K562 (cell line): ENCODE results near the gene UQCRC2. TPM values are rescaled to one million over a fixed set of nuclear protein-coding genes. Genes with fewer than 3 reads are reported as not detected.

Experiments
- ATAC-seq: fragments of 200-7000 bp; cut with Tn5 transposase; 3 replicates; pipeline ENCODE4 v1.9.1; 2020; ENCODE audit warnings: moderate library complexity
- BruUV-seq: library from RNA; stranded (reverse); fragments of 400-500 nt; replicated peaks from 2 replicates; lab custom pipeline; 2021; lab: Mats Ljungman, UMichigan
- CTCF ChIA-PET: fragments of 300-600 bp; formaldehyde crosslinking; extraction: SDS; loops from one replicate; lab custom pipeline; 2021; ENCODE audit warnings: low intra/inter-chr PET ratio; lab: Yijun Ruan, JAX
- POLR2A ChIA-PET: fragments of 300-600, 350-650 bp; sonication (Branson Sonifier 250); formaldehyde crosslinking; extraction: SDS; loops from one replicate; lab custom pipeline; 2021; ENCODE audit warnings: antibody characterized with exemption, inconsistent platforms; lab: Yijun Ruan, JAX
- DNase-seq, 4 experiments: peaks; one replicate each; pipeline versions ENCODE4 v3.0.0 to v3.0.0-alpha.2; 2011 to 2018; ENCODE audit warnings: low spot score in 3 of 4, mixed read lengths in 3 of 4; ENCODE audit errors: extremely low read depth in 1 of 4
- FAIRE-seq: peaks from 2 replicates; lab custom pipeline; 2011; peaks lifted over from hg19 to GRCh38; lab: Jason Lieb, UNC
- H2AFZ ChIP-seq: 2 replicates; pipeline ENCODE4 v1.6.0; 2011; ENCODE audit warnings: low read depth, low read length, control low read depth, inconsistent platforms
- H3K27ac ChIP-seq: fragments of 200-600 bp; 3 replicates; pipeline ENCODE4 v1.8.0; 2011; ENCODE audit warnings: low read depth, mild to moderate bottlenecking, control low read depth, inconsistent platforms, low read length, moderate library complexity, mixed read lengths; ENCODE audit errors: extremely low read depth
- H3K27me3 ChIP-seq, 2 experiments: fragments of 300-600 bp in 1 of 2; 2 replicates in 1 of 2; 3 replicates in 1 of 2; pipeline versions ENCODE4 v1.6.0 to v1.8.0; 2011; ENCODE audit warnings: inconsistent platforms in 2 of 2, low read length in 2 of 2, mild to moderate bottlenecking in 1 of 2, mixed read lengths in 1 of 2, moderate library complexity in 1 of 2; ENCODE audit not compliant: control insufficient read depth in 2 of 2, insufficient read depth in 2 of 2
- H3K36me3 ChIP-seq: fragments of 300-600 bp; 3 replicates; pipeline ENCODE4 v1.8.0; 2011; ENCODE audit warnings: mild to moderate bottlenecking, low read length, inconsistent platforms; ENCODE audit not compliant: control insufficient read depth, insufficient read depth
- H3K4me1 ChIP-seq, 2 experiments: fragments of 200-600 bp in 1 of 2; replicated peaks in 1 of 2; 2 replicates in 1 of 2; 3 replicates in 1 of 2; pipeline versions ENCODE4 v1.5.1 to v1.8.0; 2011; ENCODE audit warnings: inconsistent platforms in 2 of 2, low read length in 2 of 2, mild to moderate bottlenecking in 1 of 2, mixed read lengths in 1 of 2, moderate library complexity in 1 of 2; ENCODE audit not compliant: control insufficient read depth in 2 of 2, insufficient read depth in 2 of 2
- H3K4me2 ChIP-seq: 2 replicates; pipeline ENCODE4 v1.6.1; 2011; ENCODE audit warnings: low read length, control low read depth, inconsistent platforms, mixed read lengths; ENCODE audit not compliant: insufficient read depth
- H3K4me3 ChIP-seq: fragments of 200-600 bp; sonication (generic), shearing (Covaris generic); 2 replicates; pipeline ENCODE4 v1.5.1; 2016; ENCODE audit warnings: control low read depth, inconsistent platforms
- H3K79me2 ChIP-seq: fragments of 200-600 bp; 3 replicates; pipeline ENCODE4 v1.8.0; 2011; ENCODE audit warnings: low read length, inconsistent platforms; ENCODE audit not compliant: control insufficient read depth, insufficient read depth
- H3K9ac ChIP-seq, 2 experiments: 2 replicates each; pipeline versions ENCODE4 v1.6.0 to v1.6.1; 2011; ENCODE audit warnings: low read depth in 2 of 2, low read length in 2 of 2, control low read depth in 1 of 2, inconsistent platforms in 1 of 2, mild to moderate bottlenecking in 1 of 2, mixed read lengths in 1 of 2; ENCODE audit not compliant: insufficient read depth in 1 of 2
- H3K9me1 ChIP-seq: one replicate; pipeline ENCODE4 v1.6.0; 2011; ENCODE audit warnings: inconsistent platforms, mild to moderate bottlenecking, low read length, moderate library complexity; ENCODE audit not compliant: control insufficient read depth, insufficient read depth
- H3K9me3 ChIP-seq: replicated peaks from 2 replicates; pipeline ENCODE4 v1.5.1; 2011; ENCODE audit warnings: low read depth, low read length, inconsistent platforms; ENCODE audit not compliant: control insufficient read depth, insufficient read depth
- H4K20me1 ChIP-seq: replicated peaks from 2 replicates; pipeline ENCODE4 v1.6.1; 2011; ENCODE audit warnings: low read length, inconsistent platforms, mixed read lengths; ENCODE audit not compliant: control insufficient read depth, insufficient read depth
- ELK3 ChIP-seq: fragments of 450-650 bp; formaldehyde crosslinking; IDR thresholded peaks from 2 replicates; pipeline ENCODE4 v1.4.0; 2020; ENCODE audit warnings: mild to moderate bottlenecking
- GTF2E2 ChIP-seq: fragments of 200-800 bp; sonication (Bioruptor generic); IDR thresholded peaks from 2 replicates; pipeline ENCODE4 v1.6.1; 2016; ENCODE audit warnings: missing genetic modification characterization, missing compliant biosample characterization
- HBP1 ChIP-seq: fragments of 450-650 bp; formaldehyde crosslinking; IDR thresholded peaks from 2 replicates; pipeline ENCODE4 v1.4.0; 2022; ENCODE audit warnings: missing genetic modification characterization
- HOXB6 ChIP-seq: fragments of 250-450 bp; sonication (Bioruptor Pico); IDR thresholded peaks from 2 replicates; pipeline ENCODE4 v1.5.1; 2022; ENCODE audit warnings: mild to moderate bottlenecking, borderline replicate concordance
- KDM1A ChIP-seq, 2 experiments: fragments of 450-650 bp; IDR thresholded peaks; 2 replicates each; pipeline ENCODE4 v1.6.1; 2016; ENCODE audit warnings: mild to moderate bottlenecking in 2 of 2
- KLF16 ChIP-seq: IDR thresholded peaks from 2 replicates; pipeline ENCODE4 v1.6.1; 2016; ENCODE audit warnings: antibody characterized with exemption
- PHF21A ChIP-seq: fragments of 450-650 bp; IDR thresholded peaks from 2 replicates; pipeline ENCODE4 v1.6.1; 2017; ENCODE audit warnings: low read depth, borderline replicate concordance
- POLR2B ChIP-seq: fragments of 450-650 bp; IDR thresholded peaks from 2 replicates; pipeline ENCODE4 v1.6.1; 2018; ENCODE audit warnings: low read depth; ENCODE audit not compliant: partially characterized antibody
- PTRF ChIP-seq: fragments of 450-650 bp; IDR thresholded peaks from 2 replicates; pipeline ENCODE4 v1.6.1; 2016; ENCODE audit warnings: mild to moderate bottlenecking, missing genetic modification characterization, missing compliant biosample characterization
- SIN3A ChIP-seq, 2 experiments: fragments of 150-350 bp in 1 of 2; IDR thresholded peaks; 2 replicates each; pipeline ENCODE4 v1.6.1; 2011 to 2016; ENCODE audit warnings: borderline replicate concordance in 2 of 2, low read depth in 2 of 2, low read length in 2 of 2, mild to moderate bottlenecking in 2 of 2, moderate library complexity in 2 of 2; ENCODE audit not compliant: control insufficient read depth in 1 of 2
- TARDBP ChIP-seq: fragments of 450-650 bp; IDR thresholded peaks from 2 replicates; pipeline ENCODE4 v1.6.1; 2016
- ZBTB12 ChIP-seq: fragments of 250-450 bp; sonication (Bioruptor Pico); IDR thresholded peaks from 2 replicates; pipeline ENCODE4 v1.4.0; 2020
- ZHX1 ChIP-seq: fragments of 150-350 bp; conservative IDR thresholded peaks from 2 replicates; pipeline ENCODE4 v1.6.1; 2014; ENCODE audit warnings: low read length
- ZNF277 ChIP-seq: fragments of 250-450 bp; sonication (Bioruptor Pico); IDR thresholded peaks from 2 replicates; pipeline ENCODE4 v1.8.0; 2022; ENCODE audit warnings: inconsistent platforms, mild to moderate bottlenecking, moderate library complexity, borderline replicate concordance
- ZNF384 ChIP-seq: IDR thresholded peaks from 2 replicates; pipeline ENCODE4 v1.6.1; 2012; ENCODE audit warnings: low read depth, low read length, improper control_type of control experiment
- WGBS: fragments of 100-300 bp; shearing (Covaris generic); methylation state at CpG from one replicate; pipeline ENCODE4 v1.1.6; 2016; ENCODE audit warnings: low coverage, mixed read lengths; ENCODE audit not compliant: insufficient coverage; ENCODE audit errors: missing lambda C conversion rate; 5-methylcytosine and 5-hydroxymethylcytosine counted together
- in situ Hi-C: fragments of 300-500 bp; cut with MboI; formaldehyde crosslinking; loops from 4 replicates; pipeline ENCODE4 v1.15.0; 2018; ENCODE audit warnings: inconsistent platforms, mixed read lengths
- intact Hi-C: fragments of 100-400 bp; cut with micrococcal nuclease; formaldehyde crosslinking; loops from 2 replicates; pipeline ENCODE4 v1.14.2; 2022
- polyA plus RNA-seq, 8 experiments: library from polyadenylated mRNA; depleted of rRNA in 4 of 8; stranded (reverse) in 5 of 8; unstranded in 3 of 8; fragments of >200 nt; fragmentation: Nextera tagmentation in 2 of 8; fragmentation: Illumina TruSeq in 1 of 8; extraction: Ambion mirVana in 2 of 8; extraction: Trizol in 1 of 8; gene quantifications; 2 replicates each; pipeline versions ENCODE4 v1.2.1 to v1.2.3, GENCODE V29; 2011 to 2014; ENCODE audit warnings: inconsistent platforms in 1 of 8, missing spikeins in 1 of 8
- total RNA-seq, 7 experiments: library from RNA; depleted of rRNA in 6 of 7; stranded (reverse); fragments of >200 nt in 6 of 7; fragmentation: Illumina TruSeq in 2 of 7; extraction: Trizol in 2 of 7; gene quantifications; 2 replicates each; pipeline versions ENCODE4 v1.2.1 to v1.2.3, GENCODE V29; 2011 to 2021; ENCODE audit warnings: low replicate concordance in 1 of 7

Gene UQCRC2
- total and polyA plus RNA-seq, 9 of the 15 experiments (the other 6 are each of a cell fraction or from before 2014, with no cell fraction given): 177 to 516 (median 319) TPM

- TF ChIP-seq ZHX1 (no peak), HOXB6 (no peak), GTF2E2 (tag) (no peak), PTRF (tag) (no peak)
Measured at GRCh38 chr16:21959050-21959449, 5.9 kb downstream of the UQCRC2 start (continued).

GRCh38 chr16:21962475-21962874 is 9.3 kb downstream of the UQCRC2 start:
- no peaks in the 10 kb centered on the region for H3K9me1 ChIP-seq
- CTCF ChIA-PET: no interaction called here
- intact Hi-C loops (no loop called here), in situ Hi-C loops (no loop called here)
- BruUV-seq: no TSS peak
- POLR2A ChIA-PET: interaction anchor here (0.7 to 1.2 kb wide), 3 partner anchors 9 to 47 kb away, joined by 3 to 6 read pairs (median 3); partner anchors contain the start of gene UQCRC2
- no peak overlapping the region for H3K27ac ChIP-seq
- H3K4me2 ChIP-seq: no peak overlapping the region
- H3K4me1 ChIP-seq: no peaks in the 10 kb centered on the region
- no peak overlapping the region for H3K9ac ChIP-seq
- 97% methylated on average over 5 of the region's 5 CpGs for WGBS
- no peaks in the 10 kb centered on the region for H4K20me1 ChIP-seq
- peaks cover 95% of the 10 kb centered on the region for H3K36me3 ChIP-seq
- H3K4me3 ChIP-seq: no peak overlapping the region
- no peak for FAIRE-seq
- no peaks in the 10 kb centered on the region for H3K9me3 ChIP-seq
- no peak for ATAC-seq
- peaks cover 7% of the 10 kb centered on the region; the same call in 1 of the 3 replicates for H3K79me2 ChIP-seq
- H3K27me3 ChIP-seq: no peaks in the 10 kb centered on the region
- no peak for DNase-seq
- TF ChIP-seq KDM1A (IDR thresholded peaks at IDR 0.05): no peak
- TF ChIP-seq ELK3: no peak
- no peak for TF ChIP-seq SIN3A (IDR thresholded peaks at IDR 0.05; ENCODE audit: borderline replicate concordance in 2 of 2, control insufficient read depth in 1 of 2, low read depth in 2 of 2, low read length in 2 of 2)
- no peak for TF ChIP-seq ZBTB12
- no peak for TF ChIP-seq ZNF384
- no peak for TF ChIP-seq ZNF277 (CRISPR knock-in tag)
- no peak for TF ChIP-seq TARDBP
- no peak for TF ChIP-seq PHF21A
- TF ChIP-seq POLR2B: no peak
- no peak for TF ChIP-seq HBP1 (CRISPR knock-in tag)
- no peak for TF ChIP-seq KLF16
- no peak overlapping the region for H2AFZ ChIP-seq
